Gastroesophageal sphincter (tissue), 4 donors: Measurements from ENCODE around the gene NRXN3. TPM values are rescaled to one million over a fixed set of nuclear protein-coding genes. Genes with fewer than 3 reads are reported as not detected.

Experiments
- ATAC-seq: fragments of 150-250 bp; one replicate; pipeline ENCODE4 v1.9.1; 2016; ENCODE audit warnings: mild to moderate bottlenecking, moderate library complexity
- H3K27ac ChIP-seq, 4 donors: fragments of 200-600 bp; sonication (generic) in 3 of 4; 1 replicate in 3 of 4; 2 replicates in 1 of 4; pipeline ENCODE4 v1.5.1; 2016 to 2019
- H3K27me3 ChIP-seq: fragments of 200-600 bp; sonication (generic); one replicate; pipeline ENCODE4 v1.5.1; 2019
- H3K36me3 ChIP-seq, 2 donors: fragments of 200-600 bp; sonication (generic); one replicate each; pipeline ENCODE4 v1.5.1; 2019; ENCODE audit warnings: control low read depth in 1 of 2
- H3K4me1 ChIP-seq, 3 donors: fragments of 200-600 bp; sonication (generic); 1 replicate in 2 of 3; 2 replicates in 1 of 3; pipeline ENCODE4 v1.5.1; 2016 to 2019; ENCODE audit warnings: control low read depth in 2 of 3
- H3K4me3 ChIP-seq, 2 donors: fragments of 200-600 bp; sonication (generic); one replicate each; pipeline ENCODE4 v1.5.1; 2019; ENCODE audit warnings: mild to moderate bottlenecking in 1 of 2, moderate library complexity in 1 of 2
- H3K9me3 ChIP-seq, 3 donors: fragments of 200-600 bp; sonication (generic); one replicate each; pipeline ENCODE4 v1.5.1; 2017 to 2019; ENCODE audit warnings: control low read depth in 2 of 3
- EP300 ChIP-seq: sonication (generic); formaldehyde crosslinking; IDR thresholded peaks from one replicate; pipeline ENCODE4 v1.6.1; 2017; ENCODE audit warnings: antibody characterized with exemption, mild to moderate bottlenecking
- POLR2A ChIP-seq, 2 donors: fragments of 450-650 bp; IDR thresholded peaks; one replicate each; pipeline ENCODE4 v1.6.1; 2017; ENCODE audit warnings: antibody characterized with exemption in 2 of 2, mild to moderate bottlenecking in 2 of 2, moderate library complexity in 1 of 2
- POLR2AphosphoS5 ChIP-seq: sonication (generic); formaldehyde crosslinking; IDR thresholded peaks from one replicate; pipeline ENCODE4 v1.6.1; 2017; ENCODE audit warnings: antibody characterized with exemption
- WGBS, 2 donors: methylation state at CpG; one replicate each; pipeline ENCODE4 v1.1.5; 2018; ENCODE audit warnings: low coverage in 1 of 2; 5-methylcytosine and 5-hydroxymethylcytosine counted together
- total RNA-seq, 4 donors: library from RNA; depleted of rRNA; stranded (reverse); fragments of >200 nt; gene quantifications; one replicate each; pipeline ENCODE4 v1.1.0, GENCODE V29; 2016
- TF ChIP-seq, protein P1 (sequence below), 4 experiments: fragments of 200-600 bp in 2 of 4; fragments of 450-650 bp in 2 of 4; sonication (generic) in 1 of 4; IDR thresholded peaks; one replicate each; pipeline ENCODE4 v1.5.1; 2017 to 2019; ENCODE audit warnings: antibody characterized with exemption in 4 of 4, mild to moderate bottlenecking in 2 of 4, moderate library complexity in 2 of 4

Gene NRXN3
- total RNA-seq, 4 donors from 2014 or later, result 74.2 to 192 (median 98.2) TPM

- H3K4me1 ChIP-seq, result peaks cover 4 to 28% (median 13%) of the 10 kb centered on the region in 3 donors
- no peak for ATAC-seq
- WGBS, 2 donors, result 92 to 100% methylated on average over 2 of the region's 2 CpGs
- H3K27me3 ChIP-seq, result no peaks in the 10 kb centered on the region
- no peak overlapping the region for H3K4me3 ChIP-seq
- H3K36me3 ChIP-seq, result no peaks in the 10 kb centered on the region
- H3K27ac ChIP-seq, result no peak overlapping the region
- H3K9me3 ChIP-seq, result no peaks in the 10 kb centered on the region
- TF ChIP-seq, protein P1, sequence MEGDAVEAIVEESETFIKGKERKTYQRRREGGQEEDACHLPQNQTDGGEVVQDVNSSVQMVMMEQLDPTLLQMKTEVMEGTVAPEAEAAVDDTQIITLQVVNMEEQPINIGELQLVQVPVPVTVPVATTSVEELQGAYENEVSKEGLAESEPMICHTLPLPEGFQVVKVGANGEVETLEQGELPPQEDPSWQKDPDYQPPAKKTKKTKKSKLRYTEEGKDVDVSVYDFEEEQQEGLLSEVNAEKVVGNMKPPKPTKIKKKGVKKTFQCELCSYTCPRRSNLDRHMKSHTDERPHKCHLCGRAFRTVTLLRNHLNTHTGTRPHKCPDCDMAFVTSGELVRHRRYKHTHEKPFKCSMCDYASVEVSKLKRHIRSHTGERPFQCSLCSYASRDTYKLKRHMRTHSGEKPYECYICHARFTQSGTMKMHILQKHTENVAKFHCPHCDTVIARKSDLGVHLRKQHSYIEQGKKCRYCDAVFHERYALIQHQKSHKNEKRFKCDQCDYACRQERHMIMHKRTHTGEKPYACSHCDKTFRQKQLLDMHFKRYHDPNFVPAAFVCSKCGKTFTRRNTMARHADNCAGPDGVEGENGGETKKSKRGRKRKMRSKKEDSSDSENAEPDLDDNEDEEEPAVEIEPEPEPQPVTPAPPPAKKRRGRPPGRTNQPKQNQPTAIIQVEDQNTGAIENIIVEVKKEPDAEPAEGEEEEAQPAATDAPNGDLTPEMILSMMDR (IDR thresholded peaks at IDR 0.05), result no peak
- TF ChIP-seq EP300 (no peak), POLR2A (IDR thresholded peaks at IDR 0.05) (no peak), POLR2AphosphoS5 (no peak)
Observed at GRCh38 chr14:79094951-79095350, 924.8 kb downstream of the NRXN3 start.

DNA sequence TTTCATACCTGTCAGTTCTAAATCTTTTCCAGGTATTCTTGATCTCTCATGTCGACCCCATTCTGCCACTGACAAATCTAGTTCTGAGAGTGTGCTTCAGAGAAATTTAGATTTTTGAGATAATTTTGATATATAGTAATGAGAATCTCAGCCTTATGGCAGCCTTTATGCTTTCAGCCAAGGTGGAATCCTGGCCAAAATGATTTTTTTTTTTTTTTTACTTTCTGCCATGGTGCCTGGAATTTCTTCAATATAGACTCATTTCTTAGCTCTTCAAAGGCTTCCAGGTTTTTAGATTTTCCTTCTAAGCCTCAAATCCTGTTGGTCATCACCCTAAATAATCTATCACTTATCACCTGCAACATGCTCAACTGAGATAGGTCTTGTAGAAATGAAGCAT lies 926.6 kb downstream of the NRXN3 start:
- WGBS, 2 donors, result 95 to 100% methylated on average over 1 of the region's 1 CpG
- H3K27ac ChIP-seq, result no peak overlapping the region
- ATAC-seq, result no peak
- TF ChIP-seq, protein P1 (IDR thresholded peaks at IDR 0.05), result no peak
- no peak for TF ChIP-seq EP300
- TF ChIP-seq POLR2A (IDR thresholded peaks at IDR 0.05), result no peak
- no peak for TF ChIP-seq POLR2AphosphoS5
- no peak overlapping the region for H3K4me3 ChIP-seq
- H3K4me1 ChIP-seq, result peaks cover 0 to 23% (median 0%) of the 10 kb centered on the region in 3 donors
- H3K9me3 ChIP-seq, result no peaks in the 10 kb centered on the region
- H3K27me3 ChIP-seq, result no peaks in the 10 kb centered on the region
- H3K36me3 ChIP-seq, result no peaks in the 10 kb centered on the region

- no peak for ATAC-seq
- WGBS, 2 donors, result 53 to 71% methylated on average over 3 of the region's 3 CpGs
Observed at GRCh38 chr14:79098324-79098723, 928.2 kb downstream of the NRXN3 start.

DNA sequence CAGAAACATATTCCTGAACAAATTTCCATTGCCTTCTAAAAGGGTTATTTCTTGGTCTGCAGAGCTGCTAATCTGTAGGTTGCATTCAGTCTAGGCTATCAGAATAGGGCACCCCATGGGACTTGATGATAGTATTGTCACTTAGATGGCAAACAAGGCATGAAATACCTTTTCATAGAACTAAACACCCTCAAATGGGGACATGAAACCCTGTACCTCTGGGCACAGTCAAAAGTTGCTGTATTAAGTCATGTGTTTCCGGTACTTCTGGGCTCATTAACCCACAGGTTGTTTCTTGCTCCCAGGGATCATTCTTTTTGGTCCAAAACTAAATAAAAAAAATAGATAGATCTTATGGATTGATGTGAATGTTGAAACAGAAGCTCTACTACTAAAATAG lies 930.4 kb downstream of the NRXN3 start:
- H3K27me3 ChIP-seq, result no peaks in the 10 kb centered on the region
- H3K4me3 ChIP-seq, result no peak overlapping the region
- peaks cover 0 to 20% (median 0%) of the 10 kb centered on the region in 3 donors for H3K4me1 ChIP-seq
- no peaks in the 10 kb centered on the region for H3K9me3 ChIP-seq
- H3K36me3 ChIP-seq, result no peaks in the 10 kb centered on the region
- no peak for TF ChIP-seq EP300
- no peak for TF ChIP-seq POLR2A (IDR thresholded peaks at IDR 0.05)
- TF ChIP-seq, protein P1 (IDR thresholded peaks at IDR 0.05), result no peak
- TF ChIP-seq POLR2AphosphoS5, result no peak
- H3K27ac ChIP-seq, result peak overlapping the region in 1 of 4 donors; percentile 11
- 100% methylated on average over 1 of the region's 1 CpG for WGBS, 2 donors
- ATAC-seq, result no peak

More at GRCh38 chr14:79098324-79098723, 928.2 kb downstream of the NRXN3 start:
- H3K27me3 ChIP-seq, result no peaks in the 10 kb centered on the region
- H3K27ac ChIP-seq, result no peak overlapping the region
- H3K36me3 ChIP-seq, result no peaks in the 10 kb centered on the region
- peaks cover 0 to 20% (median 0%) of the 10 kb centered on the region in 3 donors for H3K4me1 ChIP-seq
- H3K9me3 ChIP-seq, result no peaks in the 10 kb centered on the region
- TF ChIP-seq, protein P1 (IDR thresholded peaks at IDR 0.05), result no peak
- no peak for TF ChIP-seq POLR2AphosphoS5
- TF ChIP-seq POLR2A (IDR thresholded peaks at IDR 0.05), result no peak
- TF ChIP-seq EP300, result no peak
- H3K4me3 ChIP-seq, result no peak overlapping the region

GRCh38 chr14:79101388-79101787 lies 931.2 kb downstream of the NRXN3 start:
- no peaks in the 10 kb centered on the region for H3K36me3 ChIP-seq
- H3K4me3 ChIP-seq, result no peak overlapping the region
- 53 to 74% methylated on average over 3 of the region's 6 CpGs for WGBS, 2 donors
- H3K27ac ChIP-seq, result no peak overlapping the region
- H3K9me3 ChIP-seq, result no peaks in the 10 kb centered on the region
- peaks cover 0 to 20% (median 0%) of the 10 kb centered on the region in 3 donors for H3K4me1 ChIP-seq
- TF ChIP-seq EP300, result no peak
- no peak for TF ChIP-seq POLR2A (IDR thresholded peaks at IDR 0.05)
- TF ChIP-seq, protein P1 (IDR thresholded peaks at IDR 0.05), result no peak
- no peak for TF ChIP-seq POLR2AphosphoS5
- ATAC-seq, result no peak
- no peaks in the 10 kb centered on the region for H3K27me3 ChIP-seq
